Amniotic epithelial cell (primary cell): Measurements from ENCODE around the gene FSTL4.

Experiments used
- DNase-seq: peaks from one replicate; pipeline ENCODE4 v3.0.0-alpha.2; 2010; ENCODE audit warnings: low read depth

Gene FSTL4

GRCh38 chr5:133364936-133365707, 247.2 kb downstream of the FSTL4 start:
- no peak for DNase-seq

GRCh38 chr5:133363807-133364587, 248.3 kb downstream of the FSTL4 start:
- no peak for DNase-seq

- DNase-seq: no peak
Measured at GRCh38 chr5:133362438-133362837, 249.9 kb downstream of the FSTL4 start.

GRCh38 chr5:133361922-133362321, 250.4 kb downstream of the FSTL4 start:
- no peak for DNase-seq

- DNase-seq: no peak
Measured at GRCh38 chr5:133360693-133361472, 251.5 kb downstream of the FSTL4 start.

GRCh38 chr5:133359861-133360260, 252.5 kb downstream of the FSTL4 start:
- DNase-seq: no peak

- no peak for DNase-seq
Measured at GRCh38 chr5:133358271-133358670, 254.1 kb downstream of the FSTL4 start.

GRCh38 chr5:133357758-133358157, 254.6 kb downstream of the FSTL4 start:
- DNase-seq: no peak

GRCh38 chr5:133356984-133357421, 255.3 kb downstream of the FSTL4 start:
- no peak for DNase-seq

- no peak for DNase-seq
Measured at GRCh38 chr5:133356396-133356983, 255.9 kb downstream of the FSTL4 start.

- no peak for DNase-seq
Measured at GRCh38 chr5:133354323-133355185, 257.8 kb downstream of the FSTL4 start.

GRCh38 chr5:133353741-133354140, 258.6 kb downstream of the FSTL4 start:
- peak; percentile 6 for DNase-seq

- DNase-seq: no peak
Measured at GRCh38 chr5:133348406-133348805, 263.9 kb downstream of the FSTL4 start.

GRCh38 chr5:133347039-133347438, 265.3 kb downstream of the FSTL4 start:
- DNase-seq: no peak

- no peak for DNase-seq
Measured at GRCh38 chr5:133344266-133344665, 268.1 kb downstream of the FSTL4 start.

GRCh38 chr5:133343196-133343595, 269.1 kb downstream of the FSTL4 start:
- no peak for DNase-seq

GRCh38 chr5:133341915-133342710, 270.2 kb downstream of the FSTL4 start:
- no peak for DNase-seq

GRCh38 chr5:133341296-133341695, 271.0 kb downstream of the FSTL4 start:
- DNase-seq: no peak

- DNase-seq: no peak
Measured at GRCh38 chr5:133340822-133341221, 271.5 kb downstream of the FSTL4 start.

GRCh38 chr5:133340002-133340755, 272.2 kb downstream of the FSTL4 start:
- DNase-seq: no peak
